IMR-90 (cell line): ENCODE results near the gene KRTAP4-3. TPM values are rescaled to one million over a fixed set of nuclear protein-coding genes. Genes with fewer than 3 reads are reported as not detected.
A peak's percentile ranks its signal among the peaks of the same experiment; 100 is the strongest.

Experiments used
- ATAC-seq: fragments of 200-7000 bp; cut with Tn5 transposase; 2 replicates; pipeline ENCODE4 v1.9.1; 2020; ENCODE audit warnings: low read depth, mild to moderate bottlenecking, moderate library complexity
- BruUV-seq: library from RNA; stranded (reverse); fragments of 400-500 nt; replicated peaks from 2 replicates; lab custom pipeline; 2021; lab: Mats Ljungman, UMichigan
- CTCF ChIA-PET: fragments of 300-600 bp; formaldehyde crosslinking; extraction: SDS; loops from one replicate; lab custom pipeline; 2021; ENCODE audit warnings: antibody characterized with exemption; lab: Yijun Ruan, JAX
- POLR2A ChIA-PET: fragments of 300-600 bp; sonication (Branson Sonifier 250); formaldehyde crosslinking; loops from one replicate; lab custom pipeline; 2022; ENCODE audit warnings: antibody characterized with exemption; ENCODE audit not compliant: unreplicated experiment; lab: Charles Lee
- DNase-seq: peaks from one replicate; pipeline ENCODE4 v3.0.0; 2013
- H2AFZ ChIP-seq: replicated peaks from 2 replicates; pipeline ENCODE3; 2013; ENCODE audit warnings: low read length, mild to moderate bottlenecking; ENCODE audit not compliant: poor library complexity
- H2AK5ac ChIP-seq: 2 replicates; pipeline ENCODE4 v1.6.1; 2013; ENCODE audit warnings: low read depth, low read length, inconsistent platforms
- H2AK9ac ChIP-seq: replicated peaks from 2 replicates; pipeline ENCODE3; 2013; ENCODE audit warnings: mild to moderate bottlenecking, low read depth, low read length, moderate library complexity; ENCODE audit not compliant: poor library complexity
- H2BK120ac ChIP-seq: 2 replicates; pipeline ENCODE4 v1.6.1; 2013; ENCODE audit warnings: low read depth, low read length, inconsistent platforms
- H2BK15ac ChIP-seq: 3 replicates; pipeline ENCODE4 v1.6.1; 2013; ENCODE audit warnings: low read depth, low read length, inconsistent platforms
- H2BK20ac ChIP-seq: 2 replicates; pipeline ENCODE4 v1.6.1; 2013; ENCODE audit warnings: low read depth, mild to moderate bottlenecking, inconsistent platforms, low read length, moderate library complexity
- H2BK5ac ChIP-seq: 2 replicates; pipeline ENCODE4 v1.6.1; 2013; ENCODE audit warnings: mild to moderate bottlenecking, low read depth, low read length, inconsistent platforms; ENCODE audit not compliant: poor library complexity, severe bottlenecking
- H3K14ac ChIP-seq: replicated peaks from 2 replicates; pipeline ENCODE4 v1.6.1; 2013; ENCODE audit warnings: low read depth, low read length, inconsistent platforms
- H3K18ac ChIP-seq: 2 replicates; pipeline ENCODE4 v1.6.1; 2013; ENCODE audit warnings: low read depth, low read length, control low read depth
- H3K23ac ChIP-seq: 2 replicates; pipeline ENCODE4 v1.6.1; 2013; ENCODE audit warnings: low read depth, low read length, inconsistent platforms
- H3K27ac ChIP-seq: 2 replicates; pipeline ENCODE4 v1.5.1; 2013; ENCODE audit warnings: mild to moderate bottlenecking, control low read depth, low read length; ENCODE audit not compliant: insufficient read depth
- H3K27me3 ChIP-seq: 2 replicates; pipeline ENCODE4 v1.6.1; 2013; ENCODE audit warnings: low read length; ENCODE audit not compliant: control insufficient read depth, insufficient read depth
- H3K36me3 ChIP-seq: 2 replicates; pipeline ENCODE4 v1.6.1; 2013; ENCODE audit warnings: low read length, mixed read lengths; ENCODE audit not compliant: control insufficient read depth, insufficient read depth
- H3K4ac ChIP-seq: 2 replicates; pipeline ENCODE4 v1.6.1; 2013; ENCODE audit warnings: low read depth, low read length, inconsistent platforms
- H3K4me1 ChIP-seq: 2 replicates; pipeline ENCODE4 v1.6.1; 2013; ENCODE audit warnings: low read length, mixed read lengths; ENCODE audit not compliant: control insufficient read depth, insufficient read depth
- H3K4me2 ChIP-seq: 2 replicates; pipeline ENCODE4 v1.6.1; 2013; ENCODE audit warnings: low read depth, mild to moderate bottlenecking, control low read depth, low read length, moderate library complexity
- H3K4me3 ChIP-seq: 2 replicates; pipeline ENCODE4 v1.5.1; 2013; ENCODE audit warnings: low read depth, mild to moderate bottlenecking, control low read depth, low read length, moderate library complexity; ENCODE audit not compliant: insufficient read depth
- H3K56ac ChIP-seq: 2 replicates; pipeline ENCODE4 v1.6.1; 2013; ENCODE audit warnings: low read length, inconsistent platforms; ENCODE audit not compliant: insufficient read depth; ENCODE audit errors: extremely low read depth
- H3K79me1 ChIP-seq, 2 experiments: 2 replicates each; pipeline ENCODE4 v1.6.1; 2013; ENCODE audit warnings: low read length in 2 of 2, inconsistent platforms in 1 of 2, low read depth in 1 of 2
- H3K9ac ChIP-seq: 2 replicates; pipeline ENCODE4 v1.6.1; 2013; ENCODE audit warnings: low read depth, low read length, control low read depth
- H3K9me1 ChIP-seq: 2 replicates; pipeline ENCODE4 v1.6.1; 2013; ENCODE audit warnings: low read length, inconsistent platforms; ENCODE audit not compliant: insufficient read depth
- H3K9me3 ChIP-seq: 2 replicates; pipeline ENCODE4 v1.6.1; 2013; ENCODE audit warnings: low read length; ENCODE audit not compliant: control insufficient read depth, insufficient read depth
- H4K20me1 ChIP-seq: 2 replicates; pipeline ENCODE4 v1.6.1; 2013; ENCODE audit warnings: low read length, inconsistent platforms; ENCODE audit not compliant: insufficient read depth
- H4K5ac ChIP-seq: 2 replicates; pipeline ENCODE4 v1.6.1; 2013; ENCODE audit warnings: mild to moderate bottlenecking, low read depth, low read length, control low read depth
- H4K8ac ChIP-seq, 2 experiments: 2 replicates each; pipeline ENCODE4 v1.6.1; 2013; ENCODE audit warnings: low read depth in 2 of 2, low read length in 2 of 2, control low read depth in 1 of 2, inconsistent platforms in 1 of 2
- H4K91ac ChIP-seq: 2 replicates; pipeline ENCODE4 v1.6.1; 2013; ENCODE audit warnings: low read depth, low read length, inconsistent platforms; ENCODE audit not compliant: insufficient read depth
- BHLHE40 ChIP-seq: fragments of 150-350 bp; IDR thresholded peaks from 2 replicates; pipeline ENCODE4 v1.6.1; 2016; ENCODE audit warnings: mild to moderate bottlenecking, low read depth, low read length
- NFE2L2 ChIP-seq: fragments of 150-350 bp; IDR thresholded peaks from 2 replicates; pipeline ENCODE4 v1.6.1; 2016; ENCODE audit warnings: low read depth, mild to moderate bottlenecking, low read length
- POLR2A ChIP-seq: IDR thresholded peaks from 2 replicates; pipeline ENCODE4 v1.6.1; 2012; ENCODE audit warnings: mild to moderate bottlenecking, low read depth, low read length
- WGBS, 2 experiments: methylation state at CpG; one replicate each; pipeline versions ENCODE4 v1.1.5 to v1.1.7; 2013; ENCODE audit warnings: missing lambda C conversion rate in 2 of 2; ENCODE audit not compliant: insufficient read length in 1 of 2; ENCODE audit errors: extremely low coverage in 2 of 2; 5-methylcytosine and 5-hydroxymethylcytosine counted together
- dilution Hi-C: fragments of 300-500 bp; cut with HindIII; formaldehyde crosslinking; loops from one replicate; pipeline ENCODE4 v1.14.3; 2018; ENCODE audit warnings: low sequenced_read_pairs; ENCODE audit not compliant: unreplicated experiment
- in situ Hi-C: fragments of 300-500 bp; cut with MboI; formaldehyde crosslinking; loops from 3 replicates; pipeline ENCODE4 v1.14.3; 2019; ENCODE audit warnings: low sequenced_read_pairs, inconsistent platforms, mixed read lengths
- intact Hi-C: fragments of 100-400 bp; cut with micrococcal nuclease; formaldehyde crosslinking; loops from 2 replicates; pipeline ENCODE4 v1.10.0; 2022
- polyA plus RNA-seq, 3 experiments: library from polyadenylated mRNA; depleted of rRNA; stranded (reverse); fragments of >200 nt; gene quantifications; 2 replicates each; pipeline ENCODE4 v1.2.3, GENCODE V29; 2012; ENCODE audit warnings: low replicate concordance in 1 of 3
- total RNA-seq: library from RNA; depleted of rRNA; stranded (reverse); fragments of >200 nt; gene quantifications from 2 replicates; pipeline ENCODE4 v1.2.3, GENCODE V29; 2012
- TF ChIP-seq, protein P1 (sequence below): fragments of 150-350 bp; IDR thresholded peaks from 2 replicates; pipeline ENCODE4 v1.6.1; 2017; ENCODE audit warnings: mild to moderate bottlenecking, antibody characterized with exemption, low read length, low read depth
- TF ChIP-seq, protein P2 (sequence below): conservative IDR thresholded peaks from 2 replicates; pipeline ENCODE4 v1.5.1; 2012; ENCODE audit warnings: mild to moderate bottlenecking, low read depth, low read length, improper control_type of control experiment

KRTAP4-3 gene
- total and polyA plus RNA-seq, 2 of the 4 experiments (the other 2 are of a cell fraction) = not detected

DNA sequence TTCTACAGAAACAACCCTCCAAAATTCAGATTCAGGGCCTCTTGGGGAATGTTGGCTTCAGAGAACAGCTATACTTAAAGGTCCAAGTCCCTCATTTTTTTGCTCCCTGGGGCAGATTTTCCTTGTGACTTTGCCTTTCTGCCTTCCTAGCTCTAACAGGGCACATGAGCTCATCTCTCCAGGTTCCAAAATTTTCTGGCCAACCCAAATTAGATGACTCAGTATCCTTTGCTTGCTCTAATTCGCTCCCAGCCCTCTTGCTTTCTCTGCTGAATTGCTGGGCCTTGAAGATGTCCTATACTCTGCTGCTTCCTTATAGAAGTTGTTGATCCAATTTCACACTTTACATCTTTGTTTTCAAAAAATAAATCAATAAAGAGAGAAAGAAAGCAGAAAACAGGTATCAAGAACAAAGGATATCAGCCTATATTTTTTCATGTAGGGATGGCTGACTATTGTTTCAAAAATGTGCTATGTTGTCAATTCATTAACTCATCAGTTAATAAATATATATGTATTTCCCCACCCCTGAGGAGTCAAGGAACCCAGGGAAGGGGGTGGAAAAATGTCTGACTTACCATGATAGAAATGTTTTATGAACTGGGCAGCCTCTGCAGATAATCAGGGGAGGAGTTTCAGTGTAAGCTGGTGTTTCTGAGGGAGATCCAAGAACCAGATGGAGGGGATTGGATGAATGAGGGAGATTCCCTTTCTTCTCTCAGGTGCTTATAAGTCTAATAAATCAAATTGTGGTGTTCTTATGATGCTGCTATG, 11.0 kb upstream of the KRTAP4-3 start:
- H2BK5ac ChIP-seq = peak overlapping the region; percentile 75
- 0 out of 2 replicates have a peak overlapping the region, but pooled peaks have one; percentile 72 for H3K14ac ChIP-seq
- ChIA-PET CTCF (no interaction called here), POLR2A (interaction anchor here (0.7 kb wide), 1 partner anchor 152 kb away, joined by 3 read pairs; no protein-coding TSS in a partner anchor)
- no peak overlapping the region for H3K4me2 ChIP-seq
- DNase-seq (peak; percentile 15), ATAC-seq (no peak)
- dilution Hi-C loops (no loop called here), in situ Hi-C loops (no loop called here), intact Hi-C loops (no loop called here)
- H3K27me3 ChIP-seq = no peaks in the 10 kb centered on the region; the same call in 1 of the 2 replicates
- H4K20me1 ChIP-seq = no peaks in the 10 kb centered on the region
- peaks cover 3% of the 10 kb centered on the region; the same call in 1 of the 2 replicates for H3K4me1 ChIP-seq
- H3K79me1 ChIP-seq = no peaks in the 10 kb centered on the region
- peak overlapping the region; percentile 51; the same call in 1 of the 2 replicates for H4K5ac ChIP-seq
- no peak overlapping the region for H2BK20ac ChIP-seq
- 0 out of 4 replicates have a peak overlapping the region, but pooled peaks of 1 of the 2 experiments have one; percentile 68 for H4K8ac ChIP-seq
- no peak overlapping the region for H2BK15ac ChIP-seq
- H3K36me3 ChIP-seq = no peaks in the 10 kb centered on the region
- no peak overlapping the region for H3K4me3 ChIP-seq
- H2AK5ac ChIP-seq = no peak overlapping the region
- no peak overlapping the region; the same call in 1 of the 2 replicates for H2BK120ac ChIP-seq
- H2AFZ ChIP-seq = no peak overlapping the region
- H3K9ac ChIP-seq = no peak overlapping the region
- BruUV-seq = no TSS peak
- no peak overlapping the region for H3K27ac ChIP-seq
- WGBS, 2 experiments = no CpG with 5 or more reads among the region's 1 CpG
- H3K23ac ChIP-seq = no peak overlapping the region
- H4K91ac ChIP-seq = no peak overlapping the region
- H3K9me1 ChIP-seq = no peaks in the 10 kb centered on the region; the same call in 1 of the 2 replicates
- H2AK9ac ChIP-seq = no peak overlapping the region
- peak overlapping the region; percentile 75; the same call in 1 of the 2 replicates for H3K18ac ChIP-seq
- no peak overlapping the region for H3K56ac ChIP-seq
- 0 out of 2 replicates have a peak overlapping the region, but pooled peaks have one; percentile 57 for H3K4ac ChIP-seq
- TF ChIP-seq BHLHE40 (no peak), NFE2L2 (no peak), POLR2A (no peak)
- TF ChIP-seq, protein P1, sequence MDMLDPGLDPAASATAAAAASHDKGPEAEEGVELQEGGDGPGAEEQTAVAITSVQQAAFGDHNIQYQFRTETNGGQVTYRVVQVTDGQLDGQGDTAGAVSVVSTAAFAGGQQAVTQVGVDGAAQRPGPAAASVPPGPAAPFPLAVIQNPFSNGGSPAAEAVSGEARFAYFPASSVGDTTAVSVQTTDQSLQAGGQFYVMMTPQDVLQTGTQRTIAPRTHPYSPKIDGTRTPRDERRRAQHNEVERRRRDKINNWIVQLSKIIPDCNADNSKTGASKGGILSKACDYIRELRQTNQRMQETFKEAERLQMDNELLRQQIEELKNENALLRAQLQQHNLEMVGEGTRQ = no peak
- TF ChIP-seq, protein P2, sequence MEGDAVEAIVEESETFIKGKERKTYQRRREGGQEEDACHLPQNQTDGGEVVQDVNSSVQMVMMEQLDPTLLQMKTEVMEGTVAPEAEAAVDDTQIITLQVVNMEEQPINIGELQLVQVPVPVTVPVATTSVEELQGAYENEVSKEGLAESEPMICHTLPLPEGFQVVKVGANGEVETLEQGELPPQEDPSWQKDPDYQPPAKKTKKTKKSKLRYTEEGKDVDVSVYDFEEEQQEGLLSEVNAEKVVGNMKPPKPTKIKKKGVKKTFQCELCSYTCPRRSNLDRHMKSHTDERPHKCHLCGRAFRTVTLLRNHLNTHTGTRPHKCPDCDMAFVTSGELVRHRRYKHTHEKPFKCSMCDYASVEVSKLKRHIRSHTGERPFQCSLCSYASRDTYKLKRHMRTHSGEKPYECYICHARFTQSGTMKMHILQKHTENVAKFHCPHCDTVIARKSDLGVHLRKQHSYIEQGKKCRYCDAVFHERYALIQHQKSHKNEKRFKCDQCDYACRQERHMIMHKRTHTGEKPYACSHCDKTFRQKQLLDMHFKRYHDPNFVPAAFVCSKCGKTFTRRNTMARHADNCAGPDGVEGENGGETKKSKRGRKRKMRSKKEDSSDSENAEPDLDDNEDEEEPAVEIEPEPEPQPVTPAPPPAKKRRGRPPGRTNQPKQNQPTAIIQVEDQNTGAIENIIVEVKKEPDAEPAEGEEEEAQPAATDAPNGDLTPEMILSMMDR = no peak
- H3K9me3 ChIP-seq = no peaks in the 10 kb centered on the region
